Adrenal gland (tissue), 12 donors: Measurements from ENCODE around the gene GLYAT. TPM values are rescaled to one million over a fixed set of nuclear protein-coding genes. Genes with fewer than 3 reads are reported as not detected.

ENCODE experiments used
- DNase-seq, 7 donors: peaks; one replicate each; pipeline ENCODE4 v3.0.0-alpha.2; 2019 to 2020
- H3K27ac ChIP-seq, 5 donors: fragments of 200-600 bp; sonication (generic) in 4 of 5; 1 replicate in 3 of 5; 2 replicates in 2 of 5; pipeline versions ENCODE4 v1.5.1 to v1.8.0; 2016 to 2020; ENCODE audit warnings: mild to moderate bottlenecking in 1 of 5
- H3K27me3 ChIP-seq: fragments of 200-600 bp; 2 replicates; pipeline ENCODE4 v1.8.0; 2021
- H3K36me3 ChIP-seq, 2 donors: fragments of 200-600 bp; replicated peaks in 1 of 2; 1 replicate in 1 of 2; 2 replicates in 1 of 2; pipeline versions ENCODE4 v1.5.1 to v1.8.0; 2018 to 2022
- H3K4me1 ChIP-seq, 2 donors: fragments of 200-600 bp; replicated peaks in 1 of 2; 1 replicate in 1 of 2; 2 replicates in 1 of 2; pipeline versions ENCODE4 v1.5.1 to v1.8.0; 2018 to 2021
- H3K4me3 ChIP-seq, 4 donors: fragments of 200-600 bp; sonication (generic) in 3 of 4; one replicate each; pipeline ENCODE4 v1.5.1; 2016 to 2018
- H3K9me3 ChIP-seq, 3 donors: fragments of 200-600 bp; sonication (generic) in 1 of 3; replicated peaks in 1 of 3; 1 replicate in 2 of 3; 2 replicates in 1 of 3; pipeline versions ENCODE4 v1.5.1 to v1.8.0; 2016 to 2021
- CTCF ChIP-seq, 6 experiments: fragments of 450-650 bp in 4 of 6; fragments of 200-600 bp in 2 of 6; sonication (generic) in 1 of 6; IDR thresholded peaks; 1 replicate in 5 of 6; 2 replicates in 1 of 6; pipeline versions ENCODE4 v1.5.1 to v1.8.0; 2016 to 2021; ENCODE audit warnings: antibody characterized with exemption in 6 of 6, mild to moderate bottlenecking in 2 of 6, moderate library complexity in 1 of 6
- POLR2A ChIP-seq, 2 donors: fragments of 450-650 bp; IDR thresholded peaks; one replicate each; pipeline ENCODE4 v1.6.1; 2017; ENCODE audit warnings: antibody characterized with exemption in 2 of 2, mild to moderate bottlenecking in 2 of 2, moderate library complexity in 1 of 2
- WGBS, 4 donors: extraction: QIAGEN DNeasy Blood & Tissue Kit in 2 of 4; methylation state at CpG; one replicate each; pipeline versions ENCODE4 v1.1.5 to v1.1.7; 2013 to 2017; 5-methylcytosine and 5-hydroxymethylcytosine counted together
- intact Hi-C, 2 donors: fragments of 100-400 bp; cut with DNase I; formaldehyde crosslinking; loops; one replicate each; pipeline versions ENCODE4 v1.14.1 to v1.15.0; 2022 to 2023
- polyA plus RNA-seq, 3 donors: library from polyadenylated mRNA; stranded (reverse); fragments of 200-250 nt in 2 of 3; fragments of 350-450 nt in 1 of 3; fragmentation: Illumina TruSeq in 1 of 3; extraction: RNeasy Lipid Tissue Mini Kit (QIAGEN cat#74804) in 1 of 3; gene quantifications; one replicate each; pipeline ENCODE4 v1.2.3, GENCODE V29; 2013 to 2014
- total RNA-seq, 9 donors: library from RNA; depleted of rRNA in 4 of 9; stranded (reverse); fragments of >200 nt in 4 of 9; fragments of 120-200 nt in 1 of 9; fragmentation: NEBNext Ultra II Directional in 1 of 9; extraction: Animal tissue kit (Norgen Biotek cat#: 25700) in 1 of 9; gene quantifications; one replicate each; pipeline versions ENCODE4 v1.1.0 to v1.2.4, GENCODE V29; 2013 to 2023
- donor health status: healthy with polysubstance abuse.
- donor health status: Bipolar disorder and iron deficiency.
- donor health status: DM: yes; HTN: yes; CAD: no.
- donor health status: DM: no; HTN: no; CAD: no.
- donor health status: DM: no; HTN: no; CAD: no.
- donor health status: DM: yes; HTN: yes; CAD: no.

The GLYAT gene
- total and polyA plus RNA-seq, 12 donors: 0.09 to 0.29 (median 0.13) TPM; not detected in 9

GRCh38 chr11:58676563-58677135, 55.1 kb downstream of the GLYAT start:
- intact Hi-C loops: loop anchor here in 1 of 2 donors (10.0 kb wide), 1 partner anchor 112 kb away; no protein-coding TSS in a partner anchor
- TF ChIP-seq CTCF (IDR thresholded peaks at IDR 0.05): no peak
- TF ChIP-seq POLR2A (IDR thresholded peaks at IDR 0.05): no peak
- Histone ChIP-seq H3K27ac (no peak overlapping the region), H3K36me3 (no peaks in the 10 kb centered on the region), H3K4me1 (no peaks in the 10 kb centered on the region), H3K9me3 (no peaks in the 10 kb centered on the region), H3K4me3 (no peak overlapping the region), H3K27me3 (peaks cover 12% of the 10 kb centered on the region)
- DNase-seq: no peak
- 35 to 62% (median 55%) methylated on average over 1 of the region's 1 CpG for WGBS, 4 donors

- 37 to 41% (median 39%) methylated on average over 13 of the region's 13 CpGs for WGBS, 4 donors
- no peaks in the 10 kb centered on the region for H3K36me3 ChIP-seq
- intact Hi-C loops: loop anchor here in 1 of 2 donors (10.0 kb wide), 1 partner anchor 111 kb away; no protein-coding TSS in a partner anchor
- DNase-seq: peak; percentile 74 to 91 (median 84)
- H3K4me1 ChIP-seq: no peaks in the 10 kb centered on the region
- no peak overlapping the region for H3K27ac ChIP-seq
- no peak for TF ChIP-seq POLR2A (IDR thresholded peaks at IDR 0.05)
- TF ChIP-seq CTCF (IDR thresholded peaks at IDR 0.05): peak; percentile 76 to 94 (median 84)
- peaks cover 9% of the 10 kb centered on the region for H3K27me3 ChIP-seq
- H3K4me3 ChIP-seq: no peak overlapping the region
- H3K9me3 ChIP-seq: no peaks in the 10 kb centered on the region
Measured at GRCh38 chr11:58675334-58676155, 56.2 kb downstream of the GLYAT start.

- Histone ChIP-seq H3K27ac (no peak overlapping the region), H3K4me3 (peak overlapping the region in 1 of 4 donors; percentile 10), H3K36me3 (no peaks in the 10 kb centered on the region), H3K27me3 (peaks cover 1% of the 10 kb centered on the region), H3K4me1 (no peaks in the 10 kb centered on the region), H3K9me3 (no peaks in the 10 kb centered on the region)
- no peak for TF ChIP-seq POLR2A (IDR thresholded peaks at IDR 0.05)
- intact Hi-C loops: loop anchor here in 1 of 2 donors (10.0 kb wide), 1 partner anchor 110 kb away; no protein-coding TSS in a partner anchor
- peak in 6 of 7 donors; percentile 11 to 52 (median 42) for DNase-seq
- WGBS, 4 donors: 50 to 64% (median 62%) methylated on average over 10 to 12 of the region's 12 CpGs
Measured at GRCh38 chr11:58674609-58675008, 57.1 kb downstream of the GLYAT start.

- H3K36me3 ChIP-seq: no peaks in the 10 kb centered on the region
- H3K4me1 ChIP-seq: no peaks in the 10 kb centered on the region
- intact Hi-C loops: loop anchor here in 1 of 2 donors (10.0 kb wide), 1 partner anchor 107 kb away; no protein-coding TSS in a partner anchor
- WGBS, 4 donors: 76 to 86% (median 80%) methylated on average over 6 of the region's 6 CpGs
- TF ChIP-seq POLR2A (IDR thresholded peaks at IDR 0.05) (no peak), CTCF (IDR thresholded peaks at IDR 0.05) (no peak)
- H3K9me3 ChIP-seq: no peaks in the 10 kb centered on the region
- DNase-seq: no peak
- H3K27ac ChIP-seq: no peak overlapping the region
- H3K27me3 ChIP-seq: no peaks in the 10 kb centered on the region
- H3K4me3 ChIP-seq: no peak overlapping the region
Measured at GRCh38 chr11:58671983-58672633, 59.6 kb downstream of the GLYAT start.
